ENCODE data around the gene DNM1.

DNA sequence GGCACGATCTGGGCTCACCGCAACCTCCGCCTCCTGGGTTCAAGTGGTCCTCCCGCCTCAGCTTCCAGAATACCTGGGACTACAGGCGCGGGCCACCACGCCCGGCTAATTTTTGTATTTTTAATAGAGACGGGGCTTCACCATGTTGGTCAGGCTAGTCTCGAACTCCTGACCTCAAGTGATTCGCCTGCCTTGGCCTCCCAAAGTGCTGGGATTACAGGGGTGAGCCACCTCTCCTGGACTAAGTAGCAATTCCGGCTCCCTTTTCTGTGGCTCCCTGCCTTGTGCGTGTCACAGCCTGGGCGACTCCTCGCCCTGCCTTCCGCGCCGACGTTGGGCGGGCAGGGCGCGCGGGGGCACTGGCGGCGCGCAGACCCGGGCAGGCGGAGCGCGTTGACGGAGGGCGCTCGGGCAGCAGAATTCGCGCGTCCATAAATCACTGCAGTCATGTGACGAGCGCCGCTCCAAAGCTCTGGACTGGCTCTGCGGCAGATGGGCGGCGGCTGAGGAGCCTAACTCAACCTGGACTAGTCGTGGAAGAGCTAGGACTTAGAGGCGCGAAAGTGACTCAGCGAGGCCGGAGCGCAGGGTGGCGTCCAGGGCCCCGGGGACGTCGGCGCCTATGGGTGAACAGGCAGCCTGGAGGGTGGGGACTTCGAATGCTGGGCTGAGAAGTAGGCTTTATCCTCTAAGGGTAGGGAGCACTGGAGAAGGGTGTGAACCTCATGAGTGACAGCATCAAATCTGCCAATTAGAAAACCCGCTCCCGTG, 10.4 kb upstream of the DNM1 start:
- no peak for TF ChIP-seq YY1 (IDR thresholded peaks at IDR 0.05; ENCODE audit: insufficient read depth, insufficient read length)
- TF ChIP-seq ZNF274 (IDR thresholded peaks at IDR 0.05; ENCODE audit: low read depth, low read length), result no peak
